IMR-90 (cell line): Measurements from ENCODE around the gene ADSS1. TPM values are rescaled to one million over a fixed set of nuclear protein-coding genes. Genes with fewer than 3 reads are reported as not detected.

ENCODE experiments used
- ATAC-seq: fragments of 200-7000 bp; cut with Tn5 transposase; 2 replicates; pipeline ENCODE4 v1.9.1; 2020; ENCODE audit warnings: low read depth, mild to moderate bottlenecking, moderate library complexity
- BruUV-seq: library from RNA; stranded (reverse); fragments of 400-500 nt; replicated peaks from 2 replicates; lab custom pipeline; 2021; lab: Mats Ljungman, UMichigan
- CTCF ChIA-PET: fragments of 300-600 bp; formaldehyde crosslinking; extraction: SDS; loops from one replicate; lab custom pipeline; 2021; ENCODE audit warnings: antibody characterized with exemption; lab: Yijun Ruan, JAX
- POLR2A ChIA-PET: fragments of 300-600 bp; sonication (Branson Sonifier 250); formaldehyde crosslinking; loops from one replicate; lab custom pipeline; 2022; ENCODE audit warnings: antibody characterized with exemption; ENCODE audit not compliant: unreplicated experiment; lab: Charles Lee
- DNase-seq: peaks from one replicate; pipeline ENCODE4 v3.0.0; 2013
- H2AFZ ChIP-seq: replicated peaks from 2 replicates; pipeline ENCODE3; 2013; ENCODE audit warnings: low read length, mild to moderate bottlenecking; ENCODE audit not compliant: poor library complexity
- H2AK5ac ChIP-seq: 2 replicates; pipeline ENCODE4 v1.6.1; 2013; ENCODE audit warnings: low read depth, low read length, inconsistent platforms
- H2AK9ac ChIP-seq: replicated peaks from 2 replicates; pipeline ENCODE3; 2013; ENCODE audit warnings: mild to moderate bottlenecking, low read depth, low read length, moderate library complexity; ENCODE audit not compliant: poor library complexity
- H2BK120ac ChIP-seq: 2 replicates; pipeline ENCODE4 v1.6.1; 2013; ENCODE audit warnings: low read depth, low read length, inconsistent platforms
- H2BK15ac ChIP-seq: 3 replicates; pipeline ENCODE4 v1.6.1; 2013; ENCODE audit warnings: low read depth, low read length, inconsistent platforms
- H2BK20ac ChIP-seq: 2 replicates; pipeline ENCODE4 v1.6.1; 2013; ENCODE audit warnings: low read depth, mild to moderate bottlenecking, inconsistent platforms, low read length, moderate library complexity
- H2BK5ac ChIP-seq: 2 replicates; pipeline ENCODE4 v1.6.1; 2013; ENCODE audit warnings: mild to moderate bottlenecking, low read depth, low read length, inconsistent platforms; ENCODE audit not compliant: poor library complexity, severe bottlenecking
- H3K14ac ChIP-seq: replicated peaks from 2 replicates; pipeline ENCODE4 v1.6.1; 2013; ENCODE audit warnings: low read depth, low read length, inconsistent platforms
- H3K18ac ChIP-seq: 2 replicates; pipeline ENCODE4 v1.6.1; 2013; ENCODE audit warnings: low read depth, low read length, control low read depth
- H3K23ac ChIP-seq: 2 replicates; pipeline ENCODE4 v1.6.1; 2013; ENCODE audit warnings: low read depth, low read length, inconsistent platforms
- H3K27ac ChIP-seq: 2 replicates; pipeline ENCODE4 v1.5.1; 2013; ENCODE audit warnings: mild to moderate bottlenecking, control low read depth, low read length; ENCODE audit not compliant: insufficient read depth
- H3K27me3 ChIP-seq: 2 replicates; pipeline ENCODE4 v1.6.1; 2013; ENCODE audit warnings: low read length; ENCODE audit not compliant: control insufficient read depth, insufficient read depth
- H3K36me3 ChIP-seq: 2 replicates; pipeline ENCODE4 v1.6.1; 2013; ENCODE audit warnings: low read length, mixed read lengths; ENCODE audit not compliant: control insufficient read depth, insufficient read depth
- H3K4ac ChIP-seq: 2 replicates; pipeline ENCODE4 v1.6.1; 2013; ENCODE audit warnings: low read depth, low read length, inconsistent platforms
- H3K4me1 ChIP-seq: 2 replicates; pipeline ENCODE4 v1.6.1; 2013; ENCODE audit warnings: low read length, mixed read lengths; ENCODE audit not compliant: control insufficient read depth, insufficient read depth
- H3K4me2 ChIP-seq: 2 replicates; pipeline ENCODE4 v1.6.1; 2013; ENCODE audit warnings: low read depth, mild to moderate bottlenecking, control low read depth, low read length, moderate library complexity
- H3K4me3 ChIP-seq: 2 replicates; pipeline ENCODE4 v1.5.1; 2013; ENCODE audit warnings: low read depth, mild to moderate bottlenecking, control low read depth, low read length, moderate library complexity; ENCODE audit not compliant: insufficient read depth
- H3K56ac ChIP-seq: 2 replicates; pipeline ENCODE4 v1.6.1; 2013; ENCODE audit warnings: low read length, inconsistent platforms; ENCODE audit not compliant: insufficient read depth; ENCODE audit errors: extremely low read depth
- H3K79me1 ChIP-seq, 2 experiments: 2 replicates each; pipeline ENCODE4 v1.6.1; 2013; ENCODE audit warnings: low read length in 2 of 2, inconsistent platforms in 1 of 2, low read depth in 1 of 2
- H3K9ac ChIP-seq: 2 replicates; pipeline ENCODE4 v1.6.1; 2013; ENCODE audit warnings: low read depth, low read length, control low read depth
- H3K9me1 ChIP-seq: 2 replicates; pipeline ENCODE4 v1.6.1; 2013; ENCODE audit warnings: low read length, inconsistent platforms; ENCODE audit not compliant: insufficient read depth
- H3K9me3 ChIP-seq: 2 replicates; pipeline ENCODE4 v1.6.1; 2013; ENCODE audit warnings: low read length; ENCODE audit not compliant: control insufficient read depth, insufficient read depth
- H4K20me1 ChIP-seq: 2 replicates; pipeline ENCODE4 v1.6.1; 2013; ENCODE audit warnings: low read length, inconsistent platforms; ENCODE audit not compliant: insufficient read depth
- H4K5ac ChIP-seq: 2 replicates; pipeline ENCODE4 v1.6.1; 2013; ENCODE audit warnings: mild to moderate bottlenecking, low read depth, low read length, control low read depth
- H4K8ac ChIP-seq, 2 experiments: 2 replicates each; pipeline ENCODE4 v1.6.1; 2013; ENCODE audit warnings: low read depth in 2 of 2, low read length in 2 of 2, control low read depth in 1 of 2, inconsistent platforms in 1 of 2
- H4K91ac ChIP-seq: 2 replicates; pipeline ENCODE4 v1.6.1; 2013; ENCODE audit warnings: low read depth, low read length, inconsistent platforms; ENCODE audit not compliant: insufficient read depth
- FOS ChIP-seq: fragments of 150-350 bp; IDR thresholded peaks from 2 replicates; pipeline ENCODE4 v1.6.1; 2016; ENCODE audit warnings: low read depth, low read length
- MAFK ChIP-seq: IDR thresholded peaks from 2 replicates; pipeline ENCODE4 v1.6.1; 2012; ENCODE audit warnings: low read depth, low read length, improper control_type of control experiment
- MAZ ChIP-seq: IDR thresholded peaks from 2 replicates; pipeline ENCODE4 v1.6.1; 2012; ENCODE audit warnings: low read depth, mild to moderate bottlenecking, low read length, improper control_type of control experiment, moderate library complexity, borderline replicate concordance
- NFE2L2 ChIP-seq: fragments of 150-350 bp; IDR thresholded peaks from 2 replicates; pipeline ENCODE4 v1.6.1; 2016; ENCODE audit warnings: low read depth, mild to moderate bottlenecking, low read length
- POLR2A ChIP-seq: IDR thresholded peaks from 2 replicates; pipeline ENCODE4 v1.6.1; 2012; ENCODE audit warnings: mild to moderate bottlenecking, low read depth, low read length
- RFX5 ChIP-seq: IDR thresholded peaks from 2 replicates; pipeline ENCODE4 v1.8.0; 2012; ENCODE audit warnings: low read depth, mild to moderate bottlenecking, low read length, moderate library complexity
- SMC3 ChIP-seq: fragments of 150-350 bp; IDR thresholded peaks from 2 replicates; pipeline ENCODE4 v1.6.1; 2016; ENCODE audit warnings: low read depth, mild to moderate bottlenecking, antibody characterized with exemption, low read length, moderate library complexity
- USF2 ChIP-seq: fragments of 150-350 bp; IDR thresholded peaks from 2 replicates; pipeline ENCODE4 v1.6.1; 2017; ENCODE audit warnings: mild to moderate bottlenecking, antibody characterized with exemption, low read length, low read depth
- WGBS, 2 experiments: methylation state at CpG; one replicate each; pipeline versions ENCODE4 v1.1.5 to v1.1.7; 2013; ENCODE audit warnings: missing lambda C conversion rate in 2 of 2; ENCODE audit not compliant: insufficient read length in 1 of 2; ENCODE audit errors: extremely low coverage in 2 of 2; 5-methylcytosine and 5-hydroxymethylcytosine counted together
- dilution Hi-C: fragments of 300-500 bp; cut with HindIII; formaldehyde crosslinking; loops from one replicate; pipeline ENCODE4 v1.14.3; 2018; ENCODE audit warnings: low sequenced_read_pairs; ENCODE audit not compliant: unreplicated experiment
- in situ Hi-C: fragments of 300-500 bp; cut with MboI; formaldehyde crosslinking; loops from 3 replicates; pipeline ENCODE4 v1.14.3; 2019; ENCODE audit warnings: low sequenced_read_pairs, inconsistent platforms, mixed read lengths
- intact Hi-C: fragments of 100-400 bp; cut with micrococcal nuclease; formaldehyde crosslinking; loops from 2 replicates; pipeline ENCODE4 v1.10.0; 2022
- polyA plus RNA-seq, 3 experiments: library from polyadenylated mRNA; depleted of rRNA; stranded (reverse); fragments of >200 nt; gene quantifications; 2 replicates each; pipeline ENCODE4 v1.2.3, GENCODE V29; 2012; ENCODE audit warnings: low replicate concordance in 1 of 3
- total RNA-seq: library from RNA; depleted of rRNA; stranded (reverse); fragments of >200 nt; gene quantifications from 2 replicates; pipeline ENCODE4 v1.2.3, GENCODE V29; 2012
- TF ChIP-seq, protein P1 (sequence below): fragments of 150-350 bp; IDR thresholded peaks from 2 replicates; pipeline ENCODE4 v1.6.1; 2016; ENCODE audit warnings: low read depth, mild to moderate bottlenecking, low read length, moderate library complexity, borderline replicate concordance

ADSS1 gene
- total and polyA plus RNA-seq, 2 of the 4 experiments (the other 2 are of a cell fraction) = 1.8 to 5.2 TPM

DNA sequence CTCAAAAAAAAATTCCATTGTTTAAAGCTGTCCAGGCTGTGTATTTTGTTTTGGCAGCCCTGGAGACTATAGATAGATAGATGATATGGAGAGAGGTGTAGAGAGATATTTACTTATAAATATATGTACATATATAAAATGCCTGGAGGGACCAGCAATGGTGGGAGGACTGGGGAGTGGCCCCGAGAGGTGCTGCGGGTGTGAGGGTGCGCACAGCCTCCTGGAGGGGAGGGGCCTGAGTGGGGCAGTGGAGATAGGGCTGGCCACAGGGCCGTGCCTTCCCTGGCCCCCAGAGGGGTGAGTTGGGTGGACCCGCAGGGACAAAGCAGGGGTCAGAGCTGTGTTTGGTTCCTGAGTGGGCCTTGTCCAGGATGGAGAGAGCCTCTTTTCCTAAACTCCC lies 6.5 kb downstream of the ADSS1 start:
- no peak overlapping the region for H3K18ac ChIP-seq
- H2BK5ac ChIP-seq = no peak overlapping the region
- H4K8ac ChIP-seq = no peak overlapping the region
- no peak overlapping the region for H3K27ac ChIP-seq
- H2BK15ac ChIP-seq = no peak overlapping the region
- peaks cover 1% of the 10 kb centered on the region for H3K4me1 ChIP-seq
- intact Hi-C loops (no loop called here), dilution Hi-C loops (no loop called here), in situ Hi-C loops (no loop called here)
- no peak overlapping the region for H2BK20ac ChIP-seq
- H3K56ac ChIP-seq = no peak overlapping the region
- H3K27me3 ChIP-seq = no peaks in the 10 kb centered on the region; the same call in 1 of the 2 replicates
- ATAC-seq (no peak), DNase-seq (no peak)
- no peaks in the 10 kb centered on the region for H4K20me1 ChIP-seq
- no peak overlapping the region for H4K91ac ChIP-seq
- no peak overlapping the region for H2AFZ ChIP-seq
- no peaks in the 10 kb centered on the region for H3K79me1 ChIP-seq
- H4K5ac ChIP-seq = no peak overlapping the region
- no peak overlapping the region for H3K14ac ChIP-seq
- CTCF ChIA-PET = no interaction called here
- H3K9ac ChIP-seq = no peak overlapping the region
- H2AK5ac ChIP-seq = no peak overlapping the region
- no peak overlapping the region for H3K4me3 ChIP-seq
- H3K4me2 ChIP-seq = no peak overlapping the region
- no peak overlapping the region for H3K23ac ChIP-seq
- TF ChIP-seq, protein P1, sequence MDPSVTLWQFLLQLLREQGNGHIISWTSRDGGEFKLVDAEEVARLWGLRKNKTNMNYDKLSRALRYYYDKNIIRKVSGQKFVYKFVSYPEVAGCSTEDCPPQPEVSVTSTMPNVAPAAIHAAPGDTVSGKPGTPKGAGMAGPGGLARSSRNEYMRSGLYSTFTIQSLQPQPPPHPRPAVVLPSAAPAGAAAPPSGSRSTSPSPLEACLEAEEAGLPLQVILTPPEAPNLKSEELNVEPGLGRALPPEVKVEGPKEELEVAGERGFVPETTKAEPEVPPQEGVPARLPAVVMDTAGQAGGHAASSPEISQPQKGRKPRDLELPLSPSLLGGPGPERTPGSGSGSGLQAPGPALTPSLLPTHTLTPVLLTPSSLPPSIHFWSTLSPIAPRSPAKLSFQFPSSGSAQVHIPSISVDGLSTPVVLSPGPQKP = no peak
- TF ChIP-seq NFE2L2 (no peak), MAFK (no peak), FOS (no peak), MAZ (no peak), POLR2A (no peak), SMC3 (no peak), RFX5 (no peak), USF2 (no peak)
- no peak overlapping the region for H2BK120ac ChIP-seq
- 73% methylated on average over 3 of the region's 5 CpGs; no CpG with 5 or more reads in 1 of the 2 experiments for WGBS, 2 experiments
- H3K36me3 ChIP-seq = no peaks in the 10 kb centered on the region
- no peaks in the 10 kb centered on the region for H3K9me3 ChIP-seq
- POLR2A ChIA-PET = no interaction called here
- BruUV-seq = no TSS peak
- no peak overlapping the region for H2AK9ac ChIP-seq
- H3K4ac ChIP-seq = no peak overlapping the region
- 0 out of 2 replicates have a peak, but pooled peaks cover 4% of the 10 kb centered on the region for H3K9me1 ChIP-seq
